HG02943 (cell line): ENCODE data around the gene LRP6.
"Not testable (repeated sequence)": the region's sequence is repeated elsewhere in the genome, so short reads cannot be mapped to it uniquely, and the experiment has no call there.

Experiments used
- ATAC-seq: cut with Tn5 transposase; IDR thresholded peaks from one replicate; pipeline ENCODE4 v1.9.1; 2021; ENCODE audit warnings: mild to moderate bottlenecking, low read depth, moderate library complexity; ENCODE audit not compliant: unreplicated experiment

LRP6 gene

DNA sequence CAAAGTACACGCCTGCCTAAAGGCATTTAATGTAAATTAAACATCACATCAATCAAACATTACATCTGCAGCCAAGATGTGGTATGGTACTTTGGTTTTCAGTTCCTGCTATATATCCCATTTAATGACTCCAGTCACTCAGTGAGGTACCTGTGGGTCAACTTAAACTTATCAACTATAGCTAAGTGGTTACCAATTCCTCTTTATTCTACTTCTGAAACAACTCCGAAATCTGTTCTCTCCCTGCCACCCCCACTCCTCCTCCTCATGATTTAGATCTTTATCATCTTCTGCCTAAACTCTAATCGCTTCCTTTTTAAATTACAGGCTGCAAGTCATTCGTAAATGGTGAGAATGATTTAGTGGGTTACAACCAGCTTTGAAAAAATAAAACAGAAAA, 138.2 kb downstream of the LRP6 start:
- no peak for ATAC-seq

- no peak for ATAC-seq
These were observed 139.5 kb downstream of the LRP6 start for GRCh38 chr12:12127304-12127703.

DNA sequence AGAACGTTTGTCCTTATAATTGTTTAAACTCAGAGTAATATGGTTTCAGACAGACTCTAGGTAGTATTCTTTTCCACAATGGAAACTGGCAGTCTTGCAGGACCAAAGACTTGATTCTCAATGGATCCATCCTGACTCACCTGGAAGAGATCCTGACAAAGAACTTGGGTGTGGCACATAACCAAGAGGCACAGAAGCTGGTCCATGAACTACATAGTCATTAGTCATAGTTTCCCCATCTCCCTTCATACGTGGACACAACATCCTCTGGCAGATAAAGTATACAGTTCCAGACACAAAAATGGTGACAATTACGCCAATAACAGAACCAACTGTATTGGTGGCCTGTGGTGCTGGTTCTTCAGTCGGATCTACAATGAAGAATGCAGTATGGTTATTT, 140.3 kb downstream of the LRP6 start:
- ATAC-seq, result no peak

- no peak for ATAC-seq
These were observed 143.7 kb downstream of the LRP6 start for GRCh38 chr12:12123036-12123604.

DNA sequence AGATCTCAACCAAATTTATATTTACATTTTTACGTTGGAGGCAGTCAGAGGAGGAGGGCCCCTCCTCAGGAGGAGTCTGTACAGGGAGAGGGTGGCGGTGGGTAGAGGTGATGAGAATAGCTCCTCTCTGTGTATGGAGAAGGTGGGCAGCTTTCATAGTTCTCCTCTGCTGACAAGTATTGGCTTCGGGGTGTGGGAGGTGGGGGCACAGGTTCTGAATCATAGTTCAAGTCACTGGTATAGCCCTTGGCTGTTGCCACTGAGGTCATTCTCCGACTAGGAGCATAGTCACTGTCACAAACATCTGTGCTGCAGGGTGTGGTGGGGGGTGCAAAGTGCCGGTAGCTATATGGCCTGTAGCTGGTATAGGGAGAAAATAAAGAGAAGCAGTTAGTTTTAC, 145.8 kb downstream of the LRP6 start:
- ATAC-seq, result no peak

- no peak for ATAC-seq
These were observed 150.2 kb downstream of the LRP6 start for GRCh38 chr12:12116677-12117076.

GRCh38 chr12:12115514-12115913, 151.3 kb downstream of the LRP6 start:
- no peak for ATAC-seq

DNA sequence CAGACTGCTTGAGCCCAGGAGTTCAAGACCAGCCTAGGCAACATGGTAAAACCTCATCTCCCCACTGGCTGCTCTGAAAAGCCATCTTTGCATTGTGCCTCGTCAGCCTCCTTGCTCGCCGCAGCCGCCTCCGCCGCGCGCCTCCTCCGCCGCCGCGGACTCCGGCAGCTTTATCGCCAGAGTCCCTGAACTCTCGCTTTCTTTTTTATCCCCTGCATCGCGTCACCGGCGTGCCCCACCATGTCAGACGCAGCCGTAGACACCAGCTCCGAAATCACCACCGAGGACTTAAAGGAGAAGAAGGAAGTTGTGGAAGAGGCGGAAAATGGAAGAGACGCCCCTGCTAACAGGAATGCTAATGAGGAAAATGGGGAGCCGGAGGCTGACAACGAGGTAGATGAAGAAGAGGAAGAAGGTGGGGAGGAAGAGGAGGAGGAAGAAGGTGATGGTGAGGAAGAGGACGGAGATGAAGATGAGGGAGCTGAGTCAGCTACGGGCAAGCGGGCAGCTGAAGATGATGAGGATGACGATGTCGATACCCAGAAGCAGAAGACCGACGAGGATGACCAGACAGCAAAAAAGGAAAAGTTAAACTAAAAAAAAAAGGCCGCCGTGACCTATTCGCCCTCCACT, 155.8 kb downstream of the LRP6 start:
- ATAC-seq, result not testable (repeated sequence)

- no peak for ATAC-seq
These were observed 158.3 kb downstream of the LRP6 start for GRCh38 chr12:12108441-12109058.

DNA sequence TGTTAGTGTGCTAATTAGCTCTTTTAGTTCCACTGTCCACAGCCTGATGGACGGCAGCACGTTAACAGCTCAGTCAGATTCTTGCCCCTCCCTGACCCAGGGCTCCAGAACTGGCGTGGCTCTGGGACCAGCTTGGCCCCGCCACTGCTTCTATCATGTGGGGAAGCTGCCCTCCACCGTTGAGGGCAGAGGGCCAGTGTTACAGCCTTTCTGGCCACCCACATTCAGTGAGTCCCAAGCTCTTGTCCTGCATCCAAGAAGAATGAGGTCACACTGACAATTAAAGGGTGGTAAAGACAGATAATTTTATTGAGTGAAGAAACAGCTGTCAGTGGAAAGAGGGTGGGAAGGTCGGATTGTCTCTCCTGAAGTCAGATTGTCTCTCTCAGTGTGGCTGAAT, 159.2 kb downstream of the LRP6 start:
- no peak for ATAC-seq

DNA sequence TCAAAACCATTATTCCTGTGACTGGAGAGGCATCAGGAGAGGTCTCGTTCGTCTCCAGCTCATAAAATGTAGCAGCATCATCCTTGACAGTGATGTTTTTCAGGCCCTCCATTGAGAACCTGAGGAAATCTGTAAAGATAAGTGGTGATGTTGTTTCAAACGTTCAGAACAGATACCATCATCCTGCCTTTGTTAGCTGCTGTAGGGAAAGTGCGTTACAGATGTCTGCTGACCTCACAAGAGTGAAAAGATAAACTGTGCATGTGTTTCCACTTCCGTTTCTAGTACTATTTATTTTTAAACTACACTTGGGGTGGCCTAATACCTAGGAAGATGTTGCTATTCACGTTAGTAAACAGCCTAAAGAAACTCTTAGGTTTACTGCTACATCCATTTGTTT, 167.7 kb downstream of the LRP6 start:
- ATAC-seq, result no peak

GRCh38 chr12:12098691-12099015, 168.2 kb downstream of the LRP6 start:
- ATAC-seq, result no peak

- ATAC-seq, result no peak
These were observed 168.8 kb downstream of the LRP6 start for GRCh38 chr12:12097891-12098690.

DNA sequence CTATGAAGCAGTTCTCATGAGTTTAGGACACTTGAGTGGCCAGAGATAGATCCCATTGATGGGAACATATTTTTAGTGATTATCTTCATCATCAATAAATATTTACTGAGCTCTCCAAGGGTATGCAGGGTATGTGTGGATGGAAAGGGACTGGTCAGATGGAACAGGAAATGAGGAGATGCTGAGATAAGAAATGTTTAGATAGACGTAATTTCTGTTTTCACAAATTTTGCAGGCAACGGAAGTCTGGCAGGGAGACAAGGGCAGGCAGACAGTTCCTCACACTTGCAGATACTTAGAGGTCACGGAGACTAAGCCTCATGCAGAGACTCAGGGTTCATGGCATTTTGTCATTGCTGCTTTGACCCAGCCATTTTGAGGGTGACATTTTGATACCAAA, 171.8 kb downstream of the LRP6 start:
- ATAC-seq, result no peak

DNA sequence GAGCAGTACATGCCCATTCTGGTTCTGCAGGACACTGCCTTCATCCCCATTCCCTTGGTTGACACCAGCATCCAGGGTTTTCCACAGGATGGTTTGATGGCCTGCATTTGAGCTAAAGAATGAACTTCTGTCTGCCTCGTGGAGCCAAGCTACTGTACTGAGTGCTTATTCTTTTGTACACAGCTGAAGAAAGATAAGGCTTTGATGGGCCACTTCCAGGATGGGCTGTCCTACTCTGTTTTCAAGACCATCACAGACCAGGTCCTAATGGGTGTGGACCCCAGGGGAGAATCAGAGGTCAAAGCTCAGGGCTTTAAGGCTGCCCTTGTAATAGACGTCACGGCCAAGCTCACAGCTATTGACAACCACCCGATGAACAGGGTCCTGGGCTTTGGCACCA, 172.4 kb downstream of the LRP6 start:
- no peak for ATAC-seq

DNA sequence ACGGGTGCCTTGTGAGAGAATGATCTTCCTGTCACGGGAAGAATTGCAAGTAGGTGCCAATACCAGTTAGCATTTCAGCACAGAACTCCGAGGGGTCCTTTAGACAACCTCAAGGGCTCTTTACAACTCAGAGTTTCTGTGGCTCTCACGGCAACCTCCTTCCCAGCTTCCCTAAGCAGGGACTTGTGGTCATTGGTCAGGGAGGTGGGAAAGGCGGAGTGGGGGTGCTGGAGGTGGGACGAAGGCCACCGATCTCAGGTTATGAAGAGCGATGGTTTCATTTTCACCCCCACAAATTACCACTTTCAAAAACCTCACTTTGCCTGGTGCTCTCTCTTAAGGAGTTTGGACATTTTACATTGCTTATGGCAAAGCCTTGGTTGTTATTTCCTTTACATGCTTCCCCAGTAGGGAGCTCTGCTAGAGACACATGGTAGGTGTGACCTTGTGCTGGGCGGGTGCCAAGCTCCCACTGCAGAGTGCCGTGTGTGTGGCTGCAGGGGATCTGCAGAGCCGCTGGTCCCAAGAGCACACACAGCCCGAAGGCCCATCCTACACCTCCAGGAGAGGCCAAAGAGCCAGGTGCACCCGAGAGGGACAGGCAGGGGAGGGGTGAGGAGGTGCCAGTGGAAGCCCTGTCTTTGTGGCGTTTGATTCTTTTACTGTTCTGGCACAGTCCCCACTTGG, 174.7 kb downstream of the LRP6 start:
- no peak for ATAC-seq

GRCh38 chr12:12091071-12091470, 175.8 kb downstream of the LRP6 start:
- ATAC-seq, result no peak

DNA sequence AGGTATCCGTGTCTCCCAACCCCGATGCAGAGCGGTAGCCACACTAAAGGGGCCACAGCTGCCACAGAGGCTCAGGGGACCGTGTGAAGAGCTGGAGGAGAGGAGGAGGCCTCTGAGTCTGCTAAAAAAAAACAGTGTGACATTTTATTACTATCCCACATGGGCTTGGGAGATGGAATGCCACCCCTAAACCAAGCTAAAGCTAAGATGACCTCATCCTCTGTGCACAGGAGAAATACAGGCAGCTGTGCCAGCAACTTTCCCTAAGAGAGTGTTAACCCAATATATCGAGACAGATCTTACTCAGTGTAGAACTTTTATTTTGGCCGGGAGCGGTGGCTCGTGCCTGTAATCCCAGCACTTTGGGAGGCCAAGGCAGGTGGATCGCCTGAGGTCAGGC, 178.1 kb downstream of the LRP6 start:
- no peak for ATAC-seq

GRCh38 chr12:12088147-12088546, 178.7 kb downstream of the LRP6 start:
- ATAC-seq, result no peak

GRCh38 chr12:12087693-12088034, 179.2 kb downstream of the LRP6 start:
- no peak for ATAC-seq
